Bone marrow (tissue), 2 donors: ENCODE measurements around the gene NUF2.
"Not testable (repeated sequence)": the region's sequence is repeated elsewhere in the genome, so short reads cannot be mapped to it uniquely, and the experiment has no call there.

Experiments used
- DNase-seq, 2 donors: peaks; one replicate each; lab custom pipeline; 2025; lab: John Stamatoyannopoulos, UW

The NUF2 gene

DNA sequence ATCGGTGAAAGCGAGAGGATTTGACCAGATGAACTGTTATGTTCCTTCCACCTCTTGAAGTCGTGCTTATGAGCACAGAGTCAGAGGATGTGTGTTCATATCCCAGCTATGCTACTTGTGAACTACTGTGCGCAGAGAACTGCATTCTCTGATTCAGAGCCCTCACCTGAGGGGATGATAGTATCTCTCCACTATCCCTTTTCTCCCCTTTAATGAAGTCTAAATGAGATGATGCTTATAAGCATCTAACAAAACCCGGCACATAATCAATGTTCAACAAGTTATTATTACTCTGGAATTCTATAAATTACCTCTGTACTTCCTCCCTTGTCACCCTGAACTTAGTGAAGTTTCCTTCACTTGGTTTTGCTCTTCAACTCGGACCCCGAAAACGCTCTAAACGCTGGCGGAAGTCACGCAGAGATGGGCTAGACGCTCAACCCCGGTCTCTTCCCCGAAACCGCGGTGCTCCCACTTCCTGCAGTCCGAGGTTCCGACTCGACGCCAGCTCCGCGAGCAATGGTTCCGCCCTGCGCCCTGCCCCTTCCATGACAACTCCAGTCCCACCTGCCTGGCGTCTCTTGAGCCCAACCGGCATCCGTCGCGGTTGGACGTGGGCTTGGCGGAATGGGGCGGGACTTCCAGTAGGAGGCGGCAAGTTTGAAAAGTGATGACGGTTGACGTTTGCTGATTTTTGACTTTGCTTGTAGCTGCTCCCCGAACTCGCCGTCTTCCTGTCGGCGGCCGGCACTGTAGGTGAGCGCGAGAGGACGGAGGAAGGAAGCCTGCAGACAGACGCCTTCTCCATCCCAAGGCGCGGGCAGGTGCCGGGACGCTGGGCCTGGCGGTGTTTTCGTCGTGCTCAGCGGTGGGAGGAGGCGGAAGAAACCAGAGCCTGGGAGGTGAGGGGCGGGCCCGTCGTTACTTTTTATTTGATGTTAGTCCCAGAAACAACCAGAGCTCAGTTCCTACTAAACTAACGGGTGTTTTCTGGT, at the start of gene NUF2:
Gene NUF2, plus strand, starts transcription at position 644 of the 995 bp plus-strand sequence. CDS start 4,098 bp downstream, outside the sequence.
- DNase-seq: peak; percentile 79 to 96

DNA sequence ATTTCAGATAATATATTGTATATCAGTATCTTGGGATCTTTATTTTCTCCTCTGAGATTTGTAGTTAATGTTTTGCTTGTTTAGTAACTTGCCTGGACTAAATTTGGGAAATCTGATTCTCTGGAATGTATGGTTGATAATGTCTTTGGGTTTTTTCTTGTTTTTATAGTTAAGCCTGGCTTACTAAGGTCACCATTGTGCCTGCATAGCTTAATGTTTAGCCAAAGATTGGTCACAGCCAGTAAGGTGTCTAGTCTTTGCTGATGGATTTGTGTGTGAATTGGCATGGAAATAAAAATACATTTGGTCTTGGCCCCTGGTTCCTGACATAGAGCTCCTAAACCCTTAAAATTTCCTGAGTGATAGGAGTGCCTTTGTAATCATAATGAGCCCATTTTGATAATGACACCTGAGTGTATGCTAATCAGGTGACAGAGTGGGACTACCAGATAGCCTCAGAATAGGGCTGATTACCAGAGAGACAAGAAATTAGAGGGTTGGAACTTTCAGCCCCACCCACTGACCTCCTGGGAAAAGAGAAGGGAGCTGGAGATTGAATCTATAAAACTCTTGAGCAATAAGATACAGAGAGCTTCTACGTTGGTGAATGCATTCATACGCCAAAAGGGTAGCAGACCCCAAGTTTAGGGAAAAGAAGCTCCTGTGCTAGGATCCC, 47.9 kb upstream of the NUF2 start:
- no peak for DNase-seq

DNA sequence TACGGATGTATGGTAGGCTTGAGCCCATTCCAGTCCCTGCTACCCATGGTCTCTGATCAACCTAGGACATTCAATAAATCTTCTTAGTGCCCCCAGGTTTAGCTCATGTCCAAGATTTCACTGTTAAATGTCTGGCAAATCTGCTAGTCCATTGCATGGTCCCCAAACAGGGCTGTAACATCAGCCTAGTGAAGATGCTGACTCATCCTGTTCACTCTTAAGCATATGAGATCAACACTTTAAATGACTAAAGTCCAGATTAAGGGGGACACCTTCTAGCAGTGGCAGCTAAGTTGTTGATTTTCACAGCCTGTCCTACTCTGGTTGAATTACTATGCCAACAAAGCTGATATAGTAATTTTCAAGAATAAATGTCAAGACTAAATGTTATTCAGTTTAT, 46.5 kb upstream of the NUF2 start:
- DNase-seq: no peak

DNA sequence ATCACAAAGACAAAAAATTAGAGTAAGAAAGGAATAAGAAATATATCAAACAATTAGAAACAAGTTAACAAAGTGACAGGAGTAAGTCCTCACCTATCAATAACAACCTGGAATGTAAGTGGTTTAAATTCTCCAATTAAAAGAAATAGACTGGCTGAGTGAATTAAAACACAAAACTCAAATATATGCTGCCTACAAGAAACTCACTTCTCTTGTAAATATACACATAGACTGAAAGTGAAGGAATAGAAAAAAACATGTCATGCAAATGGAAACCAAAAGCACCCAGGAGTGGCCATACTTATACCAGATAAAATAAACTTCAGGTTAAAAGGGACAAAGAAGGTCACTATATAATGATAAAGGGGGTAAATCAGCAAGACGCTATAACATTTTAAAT, 43.2 kb upstream of the NUF2 start:
- no peak for DNase-seq

DNA sequence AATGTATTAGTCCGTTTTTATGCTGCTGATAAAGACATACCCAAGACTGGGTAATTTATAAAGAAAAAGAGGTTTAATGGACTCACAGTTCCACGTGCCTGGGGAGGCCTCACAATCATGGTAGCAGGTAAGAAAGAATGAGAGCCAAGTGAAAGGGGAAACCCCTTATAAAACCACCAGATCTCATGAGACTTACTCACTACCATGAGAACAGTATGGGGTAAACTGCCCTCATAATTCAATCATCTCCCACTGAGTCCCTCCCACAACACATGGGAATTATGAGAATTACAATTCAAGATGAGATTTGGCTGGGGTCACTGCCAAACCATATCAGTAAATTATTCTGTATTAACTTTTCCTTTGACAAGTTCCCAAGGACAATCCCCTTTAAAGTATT, 36.9 kb upstream of the NUF2 start:
- not testable (repeated sequence) for DNase-seq

DNA sequence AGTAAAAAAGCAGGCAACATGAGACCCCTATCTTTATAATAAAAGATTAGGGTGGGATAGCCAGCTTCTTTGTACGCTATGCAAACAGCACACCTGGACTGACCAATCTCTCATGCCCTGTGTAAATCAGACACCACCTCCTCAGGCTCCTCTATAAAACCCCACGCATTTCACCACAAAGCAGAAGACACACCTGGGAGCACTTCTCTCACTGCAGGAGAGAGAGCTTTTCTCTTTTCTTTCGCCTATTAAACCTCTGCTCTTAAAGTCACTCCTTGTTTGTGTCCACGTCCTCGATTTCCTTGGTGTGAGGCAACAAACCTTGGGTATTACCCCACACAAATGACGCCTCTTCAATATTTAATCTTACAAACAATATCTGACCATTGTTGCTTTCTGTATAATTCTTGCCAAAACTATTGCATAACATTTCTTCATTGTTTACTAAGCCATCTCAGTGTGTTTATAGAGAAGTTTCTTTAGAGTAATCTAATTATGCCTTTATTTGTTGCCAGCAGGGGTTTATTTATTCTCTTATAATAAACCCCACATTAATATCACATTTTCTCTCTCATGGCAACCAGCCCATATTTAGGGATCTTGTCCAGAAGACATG, 31.6 kb upstream of the NUF2 start:
- no peak for DNase-seq

DNA sequence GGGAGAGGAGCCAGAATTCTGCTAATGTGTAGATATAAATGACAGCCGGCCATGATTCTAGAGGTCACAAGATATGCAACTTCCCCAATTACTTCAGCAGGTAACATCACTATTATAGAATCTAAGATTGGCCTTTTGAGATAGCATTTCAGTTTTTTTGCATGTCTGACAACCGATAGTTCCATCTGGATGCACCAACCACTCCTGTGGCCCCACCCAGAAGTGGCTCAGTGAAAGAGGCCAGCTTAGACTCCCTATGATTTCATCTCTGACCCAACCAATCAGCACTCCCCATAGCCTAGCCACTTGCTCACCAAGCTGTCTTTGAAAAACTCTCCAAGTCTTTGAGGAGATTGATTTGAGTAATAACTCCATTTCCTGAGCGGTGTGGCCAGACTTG, 30.3 kb upstream of the NUF2 start:
- no peak for DNase-seq

DNA sequence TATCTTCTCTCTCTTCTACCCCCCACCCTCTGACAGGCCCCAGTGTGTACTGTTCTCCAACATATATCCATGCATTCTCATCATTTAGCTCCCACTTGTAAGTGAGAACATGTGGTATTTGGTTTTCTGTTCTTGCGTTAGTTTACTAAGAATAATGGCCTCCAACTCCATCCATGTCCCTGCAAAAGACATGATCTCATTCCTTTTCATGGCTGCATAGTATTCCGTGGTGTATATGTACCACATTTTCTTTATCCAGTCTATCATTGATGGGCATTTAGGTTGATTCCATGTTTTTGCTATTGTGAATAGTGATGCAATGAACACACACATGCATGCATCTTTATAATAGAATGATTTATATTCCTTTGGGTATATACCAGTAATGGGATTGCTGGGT, 29.6 kb upstream of the NUF2 start:
- not testable (repeated sequence) for DNase-seq

DNA sequence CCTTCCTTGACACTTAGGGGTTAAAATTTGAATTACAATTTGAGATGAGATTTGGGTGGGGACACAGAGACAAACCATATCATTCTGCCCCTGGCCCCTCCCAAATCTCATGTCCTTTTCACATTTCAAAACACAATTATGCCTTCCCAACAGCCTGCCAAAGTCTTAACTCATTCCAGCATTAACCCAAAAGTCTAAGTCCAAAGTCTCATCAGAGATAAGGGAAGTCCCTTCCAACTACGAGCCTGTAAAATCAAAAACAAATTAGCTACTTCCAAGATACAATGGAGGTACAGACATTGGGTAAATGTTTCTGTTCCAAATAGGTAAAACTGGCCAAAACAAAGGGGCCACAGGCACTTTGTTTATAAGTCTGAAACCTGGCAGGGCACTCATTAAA, 28.3 kb upstream of the NUF2 start:
- not testable (repeated sequence) for DNase-seq

DNA sequence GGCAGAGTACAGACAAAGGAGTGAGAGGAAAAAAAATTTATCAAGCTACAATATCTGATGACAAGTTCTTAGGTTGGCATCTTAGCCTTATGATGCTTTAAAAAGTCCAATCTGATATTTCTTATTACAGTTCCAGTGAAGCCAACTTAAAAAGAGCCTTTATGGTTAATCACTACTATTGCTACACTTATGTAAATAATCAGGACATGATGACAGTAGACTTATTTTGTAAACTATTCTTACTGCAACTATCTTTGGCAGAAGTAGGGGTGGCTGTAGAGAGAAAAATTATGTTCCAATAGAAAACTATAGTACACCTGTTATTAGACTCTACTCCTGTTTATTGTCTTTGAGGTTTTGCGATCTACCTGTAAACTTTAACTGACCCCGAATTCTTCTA, 25.8 kb upstream of the NUF2 start:
- DNase-seq: no peak

DNA sequence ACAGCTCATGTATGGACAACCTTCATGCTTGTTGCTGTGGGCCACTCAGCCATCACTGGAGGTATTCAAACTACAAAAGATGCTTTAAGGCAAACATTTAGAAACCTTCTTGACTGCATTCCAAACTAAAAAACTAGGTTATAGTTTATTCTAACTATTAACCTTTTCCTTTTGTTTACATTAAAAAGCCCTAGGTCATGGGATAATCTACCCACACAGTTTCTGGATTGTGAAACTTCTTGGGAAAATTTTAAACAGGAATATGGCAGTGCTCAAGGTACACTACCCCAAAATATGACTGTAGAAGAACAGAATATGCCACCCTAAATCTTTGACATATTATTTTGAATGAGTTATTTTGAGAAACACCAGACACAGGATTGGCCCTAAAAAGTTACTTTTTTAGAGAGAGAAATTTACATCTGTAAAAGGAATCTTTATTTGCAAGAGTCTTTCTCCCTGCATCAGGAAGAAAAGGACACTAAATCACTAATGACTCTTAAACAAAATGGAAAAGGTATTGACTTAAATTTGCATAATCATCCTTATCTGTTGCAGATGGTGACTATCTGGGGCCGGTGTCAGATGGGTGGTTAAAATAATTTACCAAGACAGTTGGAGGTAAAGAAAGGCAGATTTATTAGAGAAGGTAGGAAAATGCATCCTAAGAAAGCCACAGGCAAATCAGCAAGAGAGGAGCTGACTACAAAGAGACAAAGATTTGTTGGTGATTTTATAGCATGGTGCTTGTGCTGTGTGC, 25.1 kb upstream of the NUF2 start:
- DNase-seq: no peak

DNA sequence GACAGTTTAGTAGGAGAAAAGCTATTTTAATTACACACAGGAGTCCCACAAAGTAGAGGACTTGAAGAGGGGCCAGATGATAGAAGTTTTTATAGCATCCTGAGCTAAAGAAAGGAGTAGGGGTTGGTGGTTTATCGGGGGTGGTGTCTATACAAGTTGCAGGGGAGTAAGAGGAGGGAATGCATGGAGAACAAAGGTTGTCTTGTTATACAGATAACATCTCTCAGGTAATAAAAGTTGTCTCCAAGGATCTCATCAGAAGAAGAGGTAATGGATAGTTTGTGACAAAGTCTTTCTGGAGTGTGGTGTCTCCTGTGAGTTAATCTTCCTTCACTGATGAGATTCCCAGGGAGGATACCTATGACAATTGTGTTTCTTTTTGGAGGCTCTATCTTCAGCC, 23.4 kb upstream of the NUF2 start:
- no peak for DNase-seq

DNA sequence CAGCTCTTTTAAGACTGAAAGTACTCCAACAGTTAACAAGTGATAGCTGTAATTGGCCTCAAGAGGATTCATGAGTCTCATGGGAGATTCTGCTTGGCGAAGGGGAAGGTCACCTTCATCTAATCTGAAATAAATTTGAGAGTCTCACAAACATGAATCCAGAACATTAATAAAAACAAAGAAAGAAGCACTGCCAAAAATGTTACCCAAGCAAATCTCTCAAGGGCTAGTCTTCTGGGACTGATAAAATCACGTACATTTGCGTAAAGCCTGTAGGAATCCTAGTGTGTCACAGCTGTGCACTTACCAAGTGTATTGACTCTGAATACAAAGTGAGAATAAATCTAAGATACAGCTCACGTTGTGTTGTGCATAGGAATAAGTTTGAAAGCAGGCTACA, 21.2 kb upstream of the NUF2 start:
- no peak for DNase-seq

DNA sequence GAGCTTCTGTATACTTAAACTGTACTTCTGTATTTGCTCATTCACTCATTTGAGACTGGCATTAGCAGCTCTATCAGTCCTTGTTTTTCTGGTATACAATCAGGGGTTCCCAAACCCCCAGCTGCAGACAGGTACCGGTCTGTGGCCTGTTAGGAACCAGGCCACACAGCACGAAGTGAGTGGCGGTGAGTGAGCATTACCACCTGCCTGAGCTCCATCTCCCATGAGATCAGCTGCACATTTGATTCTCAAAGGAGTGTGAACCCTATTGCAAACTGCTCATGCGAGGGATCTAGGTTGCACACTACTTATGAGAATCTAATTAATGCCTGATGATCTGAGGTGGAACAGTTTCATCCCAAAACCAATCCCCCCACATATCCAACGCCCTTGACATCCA, 18.2 kb upstream of the NUF2 start:
- no peak for DNase-seq

DNA sequence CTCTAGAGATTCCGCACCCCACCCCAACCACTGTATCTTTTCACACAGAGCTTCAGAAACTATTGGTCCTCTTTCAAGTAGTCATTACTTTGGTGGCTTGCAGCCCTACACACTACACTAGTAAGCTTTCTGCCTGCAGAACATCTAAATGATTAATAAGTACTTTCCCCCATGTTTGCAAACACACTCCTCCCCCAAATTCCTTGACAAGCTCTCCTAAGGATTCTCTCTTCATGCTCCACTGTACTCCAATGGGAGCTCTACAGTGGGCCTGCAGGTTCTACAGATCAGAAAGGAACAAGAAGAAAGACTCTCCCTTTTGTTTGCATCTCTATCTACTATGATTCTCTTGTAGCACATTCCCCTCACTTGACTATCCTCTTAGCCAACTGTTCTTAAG, 16.3 kb upstream of the NUF2 start:
- no peak for DNase-seq

DNA sequence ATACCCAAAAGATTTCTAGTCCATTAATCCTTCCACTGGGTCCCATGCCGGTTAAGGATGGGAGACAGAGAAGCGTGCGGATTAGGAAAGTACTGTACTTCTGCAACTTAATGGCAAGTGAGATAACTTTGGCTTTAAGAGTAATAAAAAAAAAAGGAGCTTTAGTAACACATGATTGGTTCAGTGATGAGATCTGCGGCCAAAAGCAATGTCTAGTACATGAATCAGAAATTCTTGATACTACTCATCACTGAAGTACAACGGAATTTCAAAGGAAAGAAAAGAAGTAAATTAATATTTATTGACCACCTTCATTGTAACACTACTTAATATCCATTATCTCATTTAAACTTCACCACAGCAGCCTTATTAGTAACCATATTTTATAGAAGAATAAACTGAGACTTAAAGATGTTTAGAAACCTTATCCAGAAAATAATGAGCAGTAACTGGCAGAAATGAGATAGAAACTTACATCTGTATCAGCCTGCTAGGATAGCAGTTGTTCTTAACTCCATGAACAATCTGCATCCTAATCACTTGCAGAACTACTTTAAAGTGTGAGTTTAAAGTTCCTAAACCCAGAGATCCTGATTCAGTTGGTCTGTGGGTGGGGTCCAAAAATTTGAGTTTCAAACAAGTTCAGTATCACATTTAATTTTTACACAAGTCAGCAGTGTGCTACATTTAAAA, 14.1 kb upstream of the NUF2 start:
- DNase-seq: no peak

DNA sequence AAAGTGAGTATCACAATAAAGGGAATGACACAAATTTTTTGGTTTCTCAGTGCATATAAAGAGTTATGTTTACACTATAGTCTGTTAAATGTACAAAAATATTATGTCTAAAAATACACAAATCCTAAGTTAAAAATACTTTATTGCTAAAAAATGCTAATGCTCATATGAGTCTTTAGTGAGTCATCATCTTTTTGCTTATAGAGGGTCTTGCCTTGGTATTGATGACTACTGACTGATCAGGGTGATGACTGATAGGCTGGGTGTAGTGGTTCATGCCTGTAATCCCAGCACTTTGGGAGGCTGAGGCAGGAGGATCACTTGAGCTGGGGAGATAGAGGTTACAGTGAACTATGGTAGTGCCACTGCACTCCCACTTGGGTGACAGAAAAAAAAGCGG, 12.9 kb upstream of the NUF2 start:
- no peak for DNase-seq

DNA sequence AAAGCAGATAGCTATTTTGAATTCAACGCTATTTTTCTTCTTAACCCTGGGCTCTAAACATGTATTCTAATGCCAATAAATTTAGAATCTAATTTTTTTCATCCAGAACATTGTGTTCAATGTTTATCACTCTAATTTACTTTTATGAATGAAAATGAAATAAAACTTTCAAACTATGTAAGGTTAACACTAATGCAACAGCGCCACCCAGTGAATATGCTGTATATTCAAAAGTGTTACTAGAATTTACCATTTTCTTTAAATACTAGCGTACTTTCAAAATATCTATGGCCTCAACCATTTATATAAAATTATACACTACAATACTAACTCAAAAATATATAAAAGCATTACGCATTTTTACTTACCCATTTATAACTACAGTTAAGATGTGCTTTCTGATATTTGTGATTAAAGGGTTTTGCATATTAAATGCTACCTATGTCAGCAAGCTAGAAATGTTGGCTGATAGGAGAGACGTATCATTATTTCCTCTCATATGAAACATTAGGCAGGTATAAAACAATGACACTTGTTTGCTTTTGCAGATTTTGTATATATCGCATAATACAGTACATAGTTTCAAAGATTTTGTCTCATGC, 5.9 kb upstream of the NUF2 start:
- peak in 1 of 2 donors; percentile 28 for DNase-seq

DNA sequence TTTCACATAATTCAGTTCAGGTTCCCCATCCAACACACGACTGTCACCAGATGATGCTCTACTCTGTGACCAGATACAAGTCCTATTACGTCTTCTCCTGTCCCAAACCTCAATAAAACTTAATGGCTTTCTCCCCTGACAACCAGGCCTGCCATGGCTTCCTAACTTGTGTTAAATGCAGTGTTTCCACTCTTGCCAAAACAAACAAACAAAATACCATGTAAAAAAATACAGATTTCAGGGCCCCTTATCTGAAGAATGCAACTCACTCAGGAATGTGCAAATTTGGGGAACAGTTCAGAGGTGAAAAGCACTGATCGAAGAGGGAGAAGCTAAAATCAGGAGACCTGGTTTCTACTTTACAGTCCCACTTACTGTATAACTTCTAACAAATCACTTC, 863 bp upstream of the NUF2 start:
- DNase-seq: no peak

DNA sequence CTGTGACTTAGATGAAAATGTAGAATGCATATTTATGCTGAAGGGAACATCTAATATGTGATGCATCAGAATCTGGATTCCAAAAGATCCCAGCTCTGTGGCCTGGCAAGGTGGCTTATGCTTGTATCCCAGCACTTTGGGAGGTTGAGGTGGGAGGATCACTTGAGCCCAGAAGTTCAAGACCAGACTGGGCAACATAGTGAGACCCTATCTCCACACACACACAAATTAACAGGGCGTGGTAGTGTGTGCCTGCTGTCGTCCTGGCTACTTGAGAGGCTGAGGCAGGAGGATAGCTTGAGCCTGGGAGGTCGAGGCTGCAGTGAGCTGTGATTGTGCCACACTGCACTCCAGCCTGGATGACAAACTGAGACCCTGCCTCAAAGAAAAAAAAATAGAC, 1.6 kb downstream of the NUF2 start:
- not testable (repeated sequence) for DNase-seq

DNA sequence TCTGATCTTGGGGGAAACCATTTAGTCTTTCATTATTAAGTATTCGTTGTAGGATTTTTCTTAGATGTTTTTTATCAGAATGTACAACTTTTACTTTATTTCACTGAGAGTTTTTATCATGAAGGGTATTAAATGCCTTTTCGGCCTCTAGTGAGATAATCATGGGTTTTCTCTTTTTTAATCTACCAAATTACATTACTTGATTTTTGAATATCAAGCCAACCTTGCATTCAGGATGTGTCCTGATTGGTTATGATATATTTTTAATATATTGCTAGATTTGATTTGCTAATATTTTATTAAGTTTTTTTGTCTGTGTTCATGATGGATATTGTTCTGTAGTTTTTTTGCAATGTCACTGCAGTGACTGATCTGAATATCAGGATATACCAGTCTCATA, 9.4 kb downstream of the NUF2 start:
- no peak for DNase-seq
